SU-DHL-6 (cell line): ENCODE results near the gene CBLB.
A peak's percentile ranks its signal among the peaks of the same experiment; 100 is the strongest.

Source experiments
- H2AFZ ChIP-seq: fragments of 200-600 bp; sonication (generic); 2 replicates; pipeline ENCODE4 v1.6.1; 2014; ENCODE audit warnings: low read depth, mild to moderate bottlenecking, moderate library complexity, mixed read lengths, antibody characterized with exemption, low read length; ENCODE audit not compliant: severe bottlenecking
- H3F3A ChIP-seq: fragments of 200-600 bp; shearing (Covaris generic); 2 replicates; pipeline ENCODE4 v1.6.0; 2016; ENCODE audit warnings: antibody characterized with exemption, mild to moderate bottlenecking; ENCODE audit not compliant: insufficient read depth
- H3K27ac ChIP-seq: fragments of 200-600 bp; sonication (generic); 2 replicates; pipeline ENCODE4 v1.5.1; 2016; ENCODE audit warnings: low read depth, mild to moderate bottlenecking, low read length, moderate library complexity, mixed read lengths
- H3K27me3 ChIP-seq: fragments of 200-600 bp; sonication (generic), shearing (Covaris generic); 2 replicates; pipeline ENCODE4 v1.6.0; 2014; ENCODE audit warnings: mild to moderate bottlenecking, low read length
- H3K36me3 ChIP-seq: fragments of 200-600 bp; sonication (generic); 2 replicates; pipeline ENCODE4 v1.6.1; 2014; ENCODE audit warnings: mild to moderate bottlenecking, low read length, mixed read lengths
- H3K4me2 ChIP-seq: fragments of 300-600, 200-600 bp; shearing (Covaris generic), sonication (generic); 2 replicates; pipeline ENCODE4 v1.6.0; 2014; ENCODE audit warnings: low read length, low read depth, mild to moderate bottlenecking; ENCODE audit not compliant: poor library complexity, severe bottlenecking
- H3K4me3 ChIP-seq: fragments of 200-600 bp; sonication (generic); 2 replicates; pipeline ENCODE4 v1.5.1; 2014; ENCODE audit warnings: antibody characterized with exemption, low read length, mild to moderate bottlenecking, mixed read lengths; ENCODE audit not compliant: insufficient read depth, poor library complexity, severe bottlenecking
- H3K79me2 ChIP-seq: fragments of 200-600 bp; sonication (generic); 2 replicates; pipeline ENCODE4 v1.6.1; 2014; ENCODE audit warnings: mild to moderate bottlenecking, low read length, moderate library complexity; ENCODE audit not compliant: insufficient read depth
- H3K9ac ChIP-seq: fragments of 200-600 bp; sonication (generic); 2 replicates; pipeline ENCODE4 v1.7.0; 2014; ENCODE audit warnings: mild to moderate bottlenecking, low read length
- H3K9me2 ChIP-seq: fragments of 200-600 bp; sonication (generic); replicated peaks from 2 replicates; pipeline ENCODE4 v1.6.1; 2014; ENCODE audit warnings: low read length; ENCODE audit not compliant: insufficient read depth
- H3K9me3 ChIP-seq: fragments of 200-600 bp; sonication (generic); 2 replicates; pipeline ENCODE4 v1.6.1; 2014; ENCODE audit warnings: low read length, mixed read lengths; ENCODE audit not compliant: insufficient read depth
- H4K20me1 ChIP-seq: fragments of 200-600 bp; sonication (generic); 2 replicates; pipeline ENCODE4 v1.6.1; 2014; ENCODE audit warnings: low read depth, mild to moderate bottlenecking, antibody characterized with exemption, low read length, moderate library complexity, mixed read lengths
- EZH2phosphoT487 ChIP-seq: fragments of 200-600 bp; sonication (generic), shearing (Covaris generic); conservative IDR thresholded peaks from 2 replicates; pipeline ENCODE4 v1.6.1; 2018; ENCODE audit warnings: mild to moderate bottlenecking, antibody characterized with exemption, low read length, moderate library complexity, mixed read lengths
- TF ChIP-seq, protein P1 (sequence below): fragments of 200-600 bp; sonication (generic); IDR thresholded peaks from one replicate; pipeline ENCODE4 v1.5.1; 2017; ENCODE audit warnings: antibody characterized with exemption, mild to moderate bottlenecking, low read length, moderate library complexity; ENCODE audit not compliant: insufficient read depth, poor library complexity, severe bottlenecking

The CBLB gene

DNA sequence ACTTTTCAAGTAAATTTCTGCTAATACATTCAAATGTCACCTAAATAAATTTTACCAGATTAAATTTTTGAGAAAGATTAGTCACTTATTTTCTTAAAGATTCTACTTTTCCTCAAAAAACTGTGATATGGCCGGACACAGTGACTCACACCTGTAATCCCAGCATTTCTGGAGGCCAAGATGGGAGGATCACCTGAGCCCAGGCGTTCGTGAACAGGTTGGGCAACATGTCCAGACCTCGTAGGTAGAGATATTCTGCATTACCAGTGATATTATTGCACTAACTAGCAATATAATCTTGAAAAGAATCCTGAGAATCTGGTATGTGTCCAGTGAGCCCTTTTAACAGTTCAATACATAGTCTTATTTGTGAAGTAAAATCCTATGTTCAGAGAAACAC lies 61.7 kb downstream of the CBLB start:
- TF ChIP-seq, protein P1, sequence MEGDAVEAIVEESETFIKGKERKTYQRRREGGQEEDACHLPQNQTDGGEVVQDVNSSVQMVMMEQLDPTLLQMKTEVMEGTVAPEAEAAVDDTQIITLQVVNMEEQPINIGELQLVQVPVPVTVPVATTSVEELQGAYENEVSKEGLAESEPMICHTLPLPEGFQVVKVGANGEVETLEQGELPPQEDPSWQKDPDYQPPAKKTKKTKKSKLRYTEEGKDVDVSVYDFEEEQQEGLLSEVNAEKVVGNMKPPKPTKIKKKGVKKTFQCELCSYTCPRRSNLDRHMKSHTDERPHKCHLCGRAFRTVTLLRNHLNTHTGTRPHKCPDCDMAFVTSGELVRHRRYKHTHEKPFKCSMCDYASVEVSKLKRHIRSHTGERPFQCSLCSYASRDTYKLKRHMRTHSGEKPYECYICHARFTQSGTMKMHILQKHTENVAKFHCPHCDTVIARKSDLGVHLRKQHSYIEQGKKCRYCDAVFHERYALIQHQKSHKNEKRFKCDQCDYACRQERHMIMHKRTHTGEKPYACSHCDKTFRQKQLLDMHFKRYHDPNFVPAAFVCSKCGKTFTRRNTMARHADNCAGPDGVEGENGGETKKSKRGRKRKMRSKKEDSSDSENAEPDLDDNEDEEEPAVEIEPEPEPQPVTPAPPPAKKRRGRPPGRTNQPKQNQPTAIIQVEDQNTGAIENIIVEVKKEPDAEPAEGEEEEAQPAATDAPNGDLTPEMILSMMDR, result no peak
- TF ChIP-seq EZH2phosphoT487, result no peak
- Histone ChIP-seq H3K36me3 (0 out of 2 replicates have a peak, but pooled peaks cover 3% of the 10 kb centered on the region), H3K9ac (no peak overlapping the region), H4K20me1 (no peaks in the 10 kb centered on the region), H3K9me3 (no peaks in the 10 kb centered on the region), H3K4me2 (peak overlapping the region; percentile 0), H3K4me3 (no peak overlapping the region), H2AFZ (no peak overlapping the region), H3K27me3 (no peaks in the 10 kb centered on the region), H3K9me2 (no peaks in the 10 kb centered on the region), H3K27ac (no peak overlapping the region), H3K79me2 (peaks cover 93% of the 10 kb centered on the region), H3F3A (peaks cover 35% of the 10 kb centered on the region)

- H3K27ac ChIP-seq, result peak overlapping the region; percentile 20; the same call in 1 of the 2 replicates
- peaks cover 94% of the 10 kb centered on the region for H3K79me2 ChIP-seq
- H3K36me3 ChIP-seq, result 0 out of 2 replicates have a peak, but pooled peaks cover 3% of the 10 kb centered on the region
- no peak for TF ChIP-seq EZH2phosphoT487
- TF ChIP-seq, protein P1, result no peak
- H3F3A ChIP-seq, result peaks cover 37% of the 10 kb centered on the region
- no peak overlapping the region for H2AFZ ChIP-seq
- no peaks in the 10 kb centered on the region for H3K27me3 ChIP-seq
- no peak overlapping the region for H3K4me3 ChIP-seq
- H4K20me1 ChIP-seq, result no peaks in the 10 kb centered on the region
- H3K9me2 ChIP-seq, result no peaks in the 10 kb centered on the region
- H3K4me2 ChIP-seq, result peak overlapping the region; percentile 0
- H3K9me3 ChIP-seq, result no peaks in the 10 kb centered on the region
- H3K9ac ChIP-seq, result no peak overlapping the region
These were observed 62.5 kb downstream of the CBLB start for GRCh38 chr3:105806359-105806758.

- Histone ChIP-seq H3K9me2 (no peaks in the 10 kb centered on the region), H3K4me2 (no peak overlapping the region), H3K9ac (no peak overlapping the region), H2AFZ (no peak overlapping the region), H3F3A (peaks cover 41% of the 10 kb centered on the region), H4K20me1 (no peaks in the 10 kb centered on the region), H3K27me3 (no peaks in the 10 kb centered on the region), H3K79me2 (peaks cover 92% of the 10 kb centered on the region), H3K27ac (peak overlapping the region; percentile 94; the same call in 1 of the 2 replicates), H3K9me3 (no peaks in the 10 kb centered on the region), H3K36me3 (0 out of 2 replicates have a peak, but pooled peaks cover 3% of the 10 kb centered on the region), H3K4me3 (no peak overlapping the region)
- TF ChIP-seq, protein P1, result no peak
- TF ChIP-seq EZH2phosphoT487, result no peak
These were observed 63.4 kb downstream of the CBLB start for GRCh38 chr3:105805404-105805803.
